SKM-1 (cell line): Measurements from ENCODE around the gene ANTXR1.
"Not testable (repeated sequence)": the region's sequence is repeated elsewhere in the genome, so short reads cannot be mapped to it uniquely, and the experiment has no call there.

Experiments used
- DNase-seq: peaks from one replicate; lab custom pipeline; 2025; ENCODE audit not compliant: unreplicated experiment; lab: John Stamatoyannopoulos, UW

ANTXR1 gene

GRCh38 chr2:69226903-69227302 lies 213.9 kb downstream of the ANTXR1 start:
- DNase-seq = no peak

GRCh38 chr2:69227716-69228115 lies 214.7 kb downstream of the ANTXR1 start:
- no peak for DNase-seq

GRCh38 chr2:69230946-69231345 lies 218.0 kb downstream of the ANTXR1 start:
- not testable (repeated sequence) for DNase-seq

- DNase-seq = no peak
Observed at GRCh38 chr2:69231612-69232277, 218.8 kb downstream of the ANTXR1 start.

- DNase-seq = not testable (repeated sequence)
Observed at GRCh38 chr2:69235835-69236234, 222.9 kb downstream of the ANTXR1 start.

GRCh38 chr2:69237070-69237670 lies 224.2 kb downstream of the ANTXR1 start:
- DNase-seq = no peak

GRCh38 chr2:69238449-69239031 lies 225.6 kb downstream of the ANTXR1 start:
- no peak for DNase-seq

- no peak for DNase-seq
Observed at GRCh38 chr2:69241093-69241492, 228.1 kb downstream of the ANTXR1 start.

- no peak for DNase-seq
Observed at GRCh38 chr2:69241664-69242514, 228.9 kb downstream of the ANTXR1 start.

GRCh38 chr2:69242651-69243051 lies 229.7 kb downstream of the ANTXR1 start:
- no peak for DNase-seq

GRCh38 chr2:69243652-69244051 lies 230.7 kb downstream of the ANTXR1 start:
- DNase-seq = no peak

- DNase-seq = peak; percentile 28
Observed at GRCh38 chr2:69244882-69245281, 231.9 kb downstream of the ANTXR1 start.

GRCh38 chr2:69247583-69247982 lies 234.6 kb downstream of the ANTXR1 start:
- no peak for DNase-seq

GRCh38 chr2:69248232-69248631 lies 235.3 kb downstream of the ANTXR1 start:
- no peak for DNase-seq

- DNase-seq = no peak
Observed at GRCh38 chr2:69250981-69251380, 238.0 kb downstream of the ANTXR1 start.

GRCh38 chr2:69251943-69252342 lies 239.0 kb downstream of the ANTXR1 start:
- no peak for DNase-seq

- DNase-seq = no peak
Observed at GRCh38 chr2:69253112-69253511, 240.1 kb downstream of the ANTXR1 start.

GRCh38 chr2:69253611-69254301 lies 240.8 kb downstream of the ANTXR1 start:
- no peak for DNase-seq

GRCh38 chr2:69255760-69256159 lies 242.8 kb downstream of the ANTXR1 start:
- DNase-seq = no peak

- not testable (repeated sequence) for DNase-seq
Observed at GRCh38 chr2:69259994-69260591, 247.1 kb downstream of the ANTXR1 start.

GRCh38 chr2:69260666-69261065 lies 247.7 kb downstream of the ANTXR1 start:
- DNase-seq = no peak
